Mucosa of stomach (tissue), 1 donor: ENCODE data around the gene MAP1S.
"Not testable (repeated sequence)": the region's sequence is repeated elsewhere in the genome, so short reads cannot be mapped to it uniquely, and the experiment has no call there.

ENCODE experiments used
- H3K27me3 ChIP-seq: one replicate; pipeline ENCODE4 v1.7.0; 2013; ENCODE audit warnings: mild to moderate bottlenecking, low read length; ENCODE audit not compliant: control insufficient read depth, insufficient read depth
- H3K36me3 ChIP-seq: one replicate; pipeline ENCODE4 v1.7.0; 2013; ENCODE audit warnings: low read length; ENCODE audit not compliant: control insufficient read depth, insufficient read depth
- H3K4me1 ChIP-seq: one replicate; pipeline ENCODE4 v1.7.0; 2013; ENCODE audit warnings: mild to moderate bottlenecking, low read length; ENCODE audit not compliant: control insufficient read depth, insufficient read depth
- H3K4me3 ChIP-seq: one replicate; pipeline ENCODE4 v1.7.0; 2013; ENCODE audit warnings: low read length
- H3K9ac ChIP-seq: one replicate; pipeline ENCODE4 v1.7.0; 2013; ENCODE audit warnings: mild to moderate bottlenecking, low read length, moderate library complexity
- H3K9me3 ChIP-seq: one replicate; pipeline ENCODE4 v1.7.0; 2013; ENCODE audit warnings: mild to moderate bottlenecking, low read length, moderate library complexity; ENCODE audit not compliant: control insufficient read depth
- donor health status: Pancreatic carcinoma.

MAP1S gene

DNA sequence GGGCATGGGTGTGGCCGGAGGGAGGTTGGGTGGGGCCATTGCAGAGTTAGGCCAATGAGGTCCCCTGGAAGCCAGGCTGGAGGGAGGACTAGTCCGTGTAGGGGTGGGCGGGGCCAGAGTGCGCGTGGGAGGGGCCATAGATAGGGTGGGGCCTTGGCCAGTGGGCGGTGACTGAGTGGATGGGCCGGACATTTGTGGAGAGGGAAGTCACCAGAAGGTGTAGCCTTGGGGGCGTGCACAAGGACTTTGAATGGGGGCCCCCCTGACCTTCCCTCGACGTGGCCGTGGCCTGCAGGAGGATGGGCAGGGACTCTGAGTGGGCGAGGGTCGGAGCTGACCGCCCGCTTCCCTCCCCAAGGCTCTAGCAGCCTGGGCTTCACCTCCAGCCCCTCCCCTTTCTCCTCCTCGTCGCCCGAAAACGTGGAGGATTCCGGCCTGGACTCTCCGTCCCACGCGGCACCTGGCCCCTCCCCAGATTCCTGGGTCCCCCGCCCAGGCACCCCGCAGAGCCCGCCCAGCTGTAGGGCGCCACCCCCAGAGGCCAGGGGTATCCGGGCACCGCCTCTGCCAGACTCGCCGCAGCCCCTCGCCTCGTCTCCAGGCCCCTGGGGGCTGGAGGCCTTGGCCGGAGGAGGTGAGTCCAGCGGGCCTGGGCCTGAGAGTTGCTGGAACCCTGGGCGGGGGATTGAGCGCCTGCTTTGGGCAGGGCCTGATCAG is 59.1 kb downstream of the MAP1S start:
- Histone ChIP-seq H3K9me3 (no peaks in the 10 kb centered on the region), H3K4me3 (no peak overlapping the region), H3K27me3 (no peaks in the 10 kb centered on the region), H3K4me1 (peaks cover 15% of the 10 kb centered on the region), H3K36me3 (no peaks in the 10 kb centered on the region), H3K9ac (no peak overlapping the region)

DNA sequence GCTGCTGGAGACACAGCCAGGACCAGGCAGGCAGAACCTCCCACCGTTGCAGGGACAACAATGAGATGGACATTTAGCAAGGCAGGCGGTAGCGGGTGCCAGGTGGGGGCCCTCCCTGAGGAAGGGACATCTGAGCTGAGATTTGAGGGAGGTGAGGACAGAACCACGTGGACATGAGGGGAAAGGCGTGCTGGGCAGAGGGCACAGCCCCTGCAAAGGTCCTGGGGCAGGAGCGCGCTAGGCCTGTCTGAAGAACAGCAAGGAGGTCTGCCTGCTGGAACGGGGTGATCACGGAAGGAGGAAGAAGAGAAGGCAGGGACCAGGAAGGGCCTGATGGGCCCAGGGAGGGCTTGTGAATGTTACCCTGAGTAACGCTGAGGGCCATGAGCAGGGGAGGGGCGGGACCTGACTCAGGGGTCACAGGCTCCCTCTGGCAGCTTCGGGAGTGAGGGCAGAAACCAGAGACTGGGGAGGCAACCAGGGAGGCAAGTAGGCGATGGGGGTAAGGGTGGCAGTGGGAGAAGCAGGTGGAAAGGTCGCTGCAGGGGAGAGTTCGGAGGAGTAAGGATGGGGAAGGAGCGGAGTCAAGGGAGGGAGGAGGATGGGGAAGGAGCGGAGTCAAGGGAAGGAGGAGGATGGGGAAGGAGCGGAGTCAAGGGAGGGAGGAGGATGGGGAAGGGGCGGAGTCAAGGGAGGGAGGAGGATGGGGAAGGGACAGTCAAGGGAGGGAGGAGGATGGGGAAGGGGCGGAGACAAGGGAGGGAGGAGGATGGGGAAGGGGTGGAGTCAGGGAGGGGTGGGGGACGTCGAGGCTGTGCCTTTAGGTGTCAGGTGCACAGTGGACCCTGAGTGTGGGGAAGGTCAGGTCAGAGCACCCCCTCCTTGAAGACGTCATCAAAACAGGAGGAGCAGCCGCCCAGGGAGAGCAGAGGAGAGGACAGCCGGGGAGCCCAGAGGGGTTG is 60.0 kb downstream of the MAP1S start:
- no peak overlapping the region for H3K4me3 ChIP-seq
- no peaks in the 10 kb centered on the region for H3K36me3 ChIP-seq
- peaks cover 19% of the 10 kb centered on the region for H3K4me1 ChIP-seq
- H3K9me3 ChIP-seq = no peaks in the 10 kb centered on the region
- H3K27me3 ChIP-seq = no peaks in the 10 kb centered on the region
- no peak overlapping the region for H3K9ac ChIP-seq

DNA sequence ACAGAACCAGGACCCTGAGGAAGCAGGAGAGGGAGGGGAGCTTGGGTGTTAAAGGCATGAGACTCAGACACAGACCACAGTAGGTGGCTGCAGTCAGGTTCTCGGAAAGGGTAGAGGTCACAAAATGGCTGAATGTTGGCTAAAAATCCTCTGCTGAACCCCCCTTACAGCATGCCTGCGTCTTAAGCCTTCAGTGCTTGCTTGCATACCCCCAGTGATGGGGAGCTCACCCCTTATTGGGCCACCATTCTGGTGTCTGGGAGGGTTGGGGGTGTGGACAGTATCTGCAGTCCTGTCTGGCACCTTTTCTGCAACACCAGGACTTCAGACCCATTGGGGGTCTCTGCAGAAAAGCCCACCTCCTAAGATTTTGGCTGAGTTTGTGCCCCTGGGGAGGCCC is 61.5 kb downstream of the MAP1S start:
- Histone ChIP-seq H3K4me1 (peaks cover 20% of the 10 kb centered on the region), H3K27me3 (no peaks in the 10 kb centered on the region), H3K36me3 (no peaks in the 10 kb centered on the region), H3K9ac (no peak overlapping the region), H3K4me3 (no peak overlapping the region), H3K9me3 (no peaks in the 10 kb centered on the region)

DNA sequence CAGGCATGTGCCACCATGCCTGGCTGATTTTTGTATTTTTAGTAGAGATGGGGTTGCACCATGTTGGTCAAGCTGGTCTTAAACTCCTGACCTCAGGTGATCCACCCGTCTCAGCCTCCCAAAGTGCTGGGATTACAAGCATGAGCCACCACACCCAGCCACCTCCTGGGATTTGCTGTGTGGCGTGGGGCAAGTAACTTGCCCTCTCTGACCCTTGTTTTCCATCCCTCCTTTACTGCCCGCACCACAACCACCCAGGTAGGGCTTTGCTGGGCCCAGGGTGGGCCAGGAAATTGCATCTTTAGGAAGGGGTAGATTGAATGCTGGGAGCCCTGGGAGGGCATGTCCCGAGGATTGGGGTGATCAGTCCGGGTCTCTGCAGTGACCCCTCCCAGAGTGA is 64.4 kb downstream of the MAP1S start:
- not testable (repeated sequence) for H3K27me3 ChIP-seq, H3K9ac ChIP-seq, H3K4me3 ChIP-seq, H3K36me3 ChIP-seq, H3K9me3 ChIP-seq
- peaks cover 12% of the 10 kb centered on the region for H3K4me1 ChIP-seq
